ENCODE results near the gene ALX3.

ALX3 gene

DNA sequence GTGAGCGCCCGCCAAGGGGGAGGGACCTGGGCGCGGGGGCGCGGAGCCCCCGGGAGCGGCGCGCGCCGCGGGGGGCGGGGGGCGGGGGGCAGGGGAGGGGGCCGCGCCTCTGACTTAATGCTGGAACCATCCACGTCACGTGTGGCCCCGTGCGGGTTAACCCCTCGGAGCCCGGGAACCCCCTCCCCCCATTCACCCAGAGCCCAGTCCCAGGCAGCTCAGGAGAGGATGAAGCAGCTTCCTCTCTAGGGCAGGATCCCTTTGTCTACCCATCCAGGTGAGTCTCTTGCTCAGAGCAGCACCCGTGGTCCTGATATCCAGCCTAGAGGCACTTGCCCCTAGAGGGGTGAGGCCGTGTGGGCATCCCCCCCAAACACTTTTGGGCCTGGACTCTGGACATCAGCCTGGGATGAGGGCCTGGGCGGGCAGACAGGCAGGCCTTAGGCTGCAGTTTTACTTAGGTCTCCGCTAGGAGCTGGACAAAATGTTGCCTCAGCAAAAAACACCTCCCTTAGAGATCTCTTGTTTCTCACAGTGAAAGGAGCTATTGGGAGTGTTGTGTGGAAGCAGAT lies at the start of gene ALX3:
Gene ALX3, minus strand, starts transcription at position 2 of the 572 bp plus-strand sequence. CDS start 60 bp downstream, outside the sequence.
- peaks cover 88% of the 10 kb centered on the region for H3K27me3 ChIP-seq (ENCODE audit: insufficient read depth, low read length)
- peaks cover 2% of the 10 kb centered on the region for H3K4me1 ChIP-seq (ENCODE audit: insufficient read depth, low read length)
- H3K4me3 ChIP-seq (ENCODE audit: low read length) = no peak within 1 kb of the TSS
- H3K9me3 ChIP-seq (ENCODE audit: low read length) = peaks cover 6% of the 10 kb centered on the region
- H2AFZ ChIP-seq (ENCODE audit: low read depth, low read length) = no peak within 1 kb of the TSS
- H3K36me3 ChIP-seq (ENCODE audit: insufficient read depth, low read length) = no peaks in the 10 kb centered on the region

DNA sequence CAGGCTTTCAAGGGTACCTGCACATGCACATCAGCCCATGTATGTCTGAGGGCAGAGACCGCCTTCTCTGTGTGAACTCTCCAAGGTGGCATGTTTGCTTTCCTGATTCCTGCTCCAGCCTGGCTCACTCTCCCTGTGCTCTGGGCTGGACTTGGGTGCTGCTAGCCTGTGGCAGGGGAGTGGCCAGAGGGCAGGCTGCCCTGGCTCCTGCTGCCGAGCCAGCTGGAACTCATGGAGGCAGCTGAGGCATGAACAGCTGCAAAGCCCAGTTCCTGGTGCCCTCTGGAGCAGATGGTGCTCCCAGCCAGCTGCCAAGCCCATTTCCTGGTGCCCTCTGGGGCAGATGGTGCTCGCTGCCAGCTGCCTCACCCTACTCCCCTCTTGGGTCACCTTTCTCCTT lies 49.4 kb upstream of the ALX3 start:
- no peak overlapping the region for H3K4me3 ChIP-seq (ENCODE audit: low read length)
- no peak overlapping the region for H2AFZ ChIP-seq (ENCODE audit: low read depth, low read length)
- H3K27me3 ChIP-seq (ENCODE audit: insufficient read depth, low read length) = peaks cover 8% of the 10 kb centered on the region
- no peaks in the 10 kb centered on the region for H3K4me1 ChIP-seq (ENCODE audit: insufficient read depth, low read length)
- no peaks in the 10 kb centered on the region for H3K36me3 ChIP-seq (ENCODE audit: insufficient read depth, low read length)
- H3K9me3 ChIP-seq (ENCODE audit: low read length) = no peaks in the 10 kb centered on the region

DNA sequence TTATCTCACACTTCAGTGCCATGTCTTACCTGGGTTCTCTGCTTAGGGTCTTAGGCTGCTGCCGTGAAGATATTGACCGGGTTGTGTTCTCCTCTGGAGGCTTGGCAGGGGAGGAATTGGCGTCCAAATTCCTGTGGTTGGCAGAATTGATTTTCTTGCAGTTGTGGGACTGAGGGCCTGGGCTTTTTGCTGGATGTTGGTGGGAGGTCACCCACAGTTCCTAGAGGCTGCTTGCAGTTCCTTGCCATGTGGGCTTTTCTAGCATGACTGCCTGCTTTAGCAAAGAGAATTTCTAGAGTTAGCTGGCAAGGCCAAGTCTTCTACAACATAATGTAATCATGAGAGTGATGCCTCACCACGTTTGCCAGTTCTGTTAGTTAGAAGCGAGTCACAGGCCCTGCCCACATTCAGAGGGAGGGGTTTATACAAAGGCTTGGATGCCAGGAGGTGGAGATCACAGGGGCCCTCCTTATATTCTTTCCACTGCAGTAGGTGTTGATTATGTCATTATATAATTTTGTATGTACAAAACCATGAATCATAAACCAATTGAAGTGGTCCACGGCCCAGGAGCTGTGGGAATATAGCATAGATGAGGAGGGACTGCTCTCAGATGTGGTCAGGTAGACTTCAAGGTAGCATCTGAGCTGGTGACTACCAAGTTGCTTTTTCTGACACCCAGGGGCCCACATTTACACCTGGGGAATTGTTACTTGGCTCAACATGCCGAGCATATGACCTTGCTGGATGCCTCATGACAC lies 48.3 kb upstream of the ALX3 start:
- H3K27me3 ChIP-seq (ENCODE audit: insufficient read depth, low read length) = peaks cover 19% of the 10 kb centered on the region
- no peaks in the 10 kb centered on the region for H3K4me1 ChIP-seq (ENCODE audit: insufficient read depth, low read length)
- H2AFZ ChIP-seq (ENCODE audit: low read depth, low read length) = no peak overlapping the region
- H3K36me3 ChIP-seq (ENCODE audit: insufficient read depth, low read length) = no peaks in the 10 kb centered on the region
- H3K4me3 ChIP-seq (ENCODE audit: low read length) = no peak overlapping the region
- no peaks in the 10 kb centered on the region for H3K9me3 ChIP-seq (ENCODE audit: low read length)

DNA sequence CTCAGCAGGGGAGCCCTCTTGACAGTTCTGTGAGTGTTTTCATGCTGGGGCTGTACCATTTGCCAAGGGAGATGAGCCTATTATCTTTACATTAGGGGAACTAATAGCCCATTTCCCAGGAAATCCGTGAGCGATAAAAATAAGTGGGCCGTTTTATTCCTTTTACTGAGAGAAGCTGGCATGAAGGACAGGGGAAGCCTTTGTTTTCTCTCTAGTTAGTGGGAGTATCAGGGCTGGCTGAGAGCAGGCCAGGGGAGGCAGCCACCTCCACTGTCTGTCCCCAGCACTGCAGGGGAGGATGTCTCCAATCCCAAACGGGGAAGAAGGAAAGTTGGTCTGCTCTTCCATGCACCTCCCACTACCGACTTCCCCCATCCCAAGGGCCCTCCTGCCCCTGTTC lies 44.3 kb upstream of the ALX3 start:
- no peaks in the 10 kb centered on the region for H3K9me3 ChIP-seq (ENCODE audit: low read length)
- no peaks in the 10 kb centered on the region for H3K4me1 ChIP-seq (ENCODE audit: insufficient read depth, low read length)
- peaks cover 52% of the 10 kb centered on the region for H3K27me3 ChIP-seq (ENCODE audit: insufficient read depth, low read length)
- no peak overlapping the region for H2AFZ ChIP-seq (ENCODE audit: low read depth, low read length)
- no peaks in the 10 kb centered on the region for H3K36me3 ChIP-seq (ENCODE audit: insufficient read depth, low read length)
- H3K4me3 ChIP-seq (ENCODE audit: low read length) = no peak overlapping the region

DNA sequence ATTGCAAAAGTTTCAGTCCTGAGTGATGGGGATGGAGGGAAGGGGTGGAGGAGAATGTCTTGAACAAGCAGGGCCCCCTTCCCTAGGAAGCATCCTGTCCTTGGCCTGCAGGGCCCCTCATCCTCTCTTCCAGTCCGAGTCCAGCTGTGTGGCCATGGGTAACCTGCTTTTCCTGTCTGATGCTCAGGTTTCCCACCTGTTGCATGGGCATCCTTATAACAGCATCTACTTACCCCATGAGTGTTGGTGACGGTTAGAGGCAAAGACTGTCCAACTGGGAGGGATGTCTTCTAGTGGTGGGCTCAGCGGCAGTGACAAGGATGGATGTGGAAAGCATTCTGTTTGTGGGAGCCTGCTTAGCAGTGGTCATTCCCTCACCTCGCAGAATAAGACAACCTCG lies 43.7 kb upstream of the ALX3 start:
- Histone ChIP-seq H3K27me3 (ENCODE audit: insufficient read depth, low read length) (peaks cover 53% of the 10 kb centered on the region), H3K4me3 (ENCODE audit: low read length) (no peak overlapping the region)

GRCh38 chr1:110113551-110113950 lies 43.1 kb upstream of the ALX3 start:
- no peak overlapping the region for H2AFZ ChIP-seq (ENCODE audit: low read depth, low read length)
- H3K4me3 ChIP-seq (ENCODE audit: low read length) = no peak overlapping the region
- H3K9me3 ChIP-seq (ENCODE audit: low read length) = no peaks in the 10 kb centered on the region
- H3K27me3 ChIP-seq (ENCODE audit: insufficient read depth, low read length) = peaks cover 59% of the 10 kb centered on the region
- H3K36me3 ChIP-seq (ENCODE audit: insufficient read depth, low read length) = no peaks in the 10 kb centered on the region
- H3K4me1 ChIP-seq (ENCODE audit: insufficient read depth, low read length) = no peaks in the 10 kb centered on the region

More for the DNA sequence above, 43.7 kb upstream of the ALX3 start:
- no peaks in the 10 kb centered on the region for H3K9me3 ChIP-seq (ENCODE audit: low read length)
- no peaks in the 10 kb centered on the region for H3K4me1 ChIP-seq (ENCODE audit: insufficient read depth, low read length)
- H3K36me3 ChIP-seq (ENCODE audit: insufficient read depth, low read length) = no peaks in the 10 kb centered on the region
- no peak overlapping the region for H2AFZ ChIP-seq (ENCODE audit: low read depth, low read length)

GRCh38 chr1:110112656-110113055 lies 42.2 kb upstream of the ALX3 start:
- Histone ChIP-seq H3K27me3 (ENCODE audit: insufficient read depth, low read length) (peaks cover 66% of the 10 kb centered on the region), H3K36me3 (ENCODE audit: insufficient read depth, low read length) (no peaks in the 10 kb centered on the region), H3K9me3 (ENCODE audit: low read length) (no peaks in the 10 kb centered on the region), H2AFZ (ENCODE audit: low read depth, low read length) (no peak overlapping the region), H3K4me1 (ENCODE audit: insufficient read depth, low read length) (no peaks in the 10 kb centered on the region), H3K4me3 (ENCODE audit: low read length) (no peak overlapping the region)

DNA sequence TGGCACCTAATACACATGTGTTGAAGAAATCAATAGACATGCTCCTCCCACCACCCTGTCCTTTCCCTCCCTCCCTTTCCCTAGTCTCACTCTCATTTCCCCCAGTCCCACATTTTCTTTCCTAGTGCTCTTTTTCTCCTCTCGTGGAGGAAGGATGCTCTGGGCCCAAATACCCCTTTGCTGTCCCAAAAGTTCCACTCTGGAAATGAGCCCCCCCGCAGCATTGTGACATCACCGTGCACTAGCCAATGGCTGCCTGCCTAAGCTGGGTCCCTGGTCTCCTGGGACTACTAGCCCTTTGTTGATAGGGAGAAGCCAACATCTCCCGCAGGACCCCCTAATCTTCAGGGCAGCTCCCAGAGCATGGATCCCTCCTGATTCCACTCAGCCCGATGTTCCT lies 41.7 kb upstream of the ALX3 start, which contains the start of gene UBL4B:
Gene UBL4B, plus strand, starts transcription at position 301 of the 400 bp plus-strand sequence. Its CDS starts 92 bp downstream, at position 393.
- Histone ChIP-seq H3K4me1 (ENCODE audit: insufficient read depth, low read length) (no peaks in the 10 kb centered on the region), H3K36me3 (ENCODE audit: insufficient read depth, low read length) (no peaks in the 10 kb centered on the region), H3K4me3 (ENCODE audit: low read length) (no peak within 1 kb of the TSS), H3K27me3 (ENCODE audit: insufficient read depth, low read length) (peaks cover 67% of the 10 kb centered on the region), H2AFZ (ENCODE audit: low read depth, low read length) (no peak within 1 kb of the TSS), H3K9me3 (ENCODE audit: low read length) (no peaks in the 10 kb centered on the region)

GRCh38 chr1:110111081-110111480 lies 40.6 kb upstream of the ALX3 start:
- no peaks in the 10 kb centered on the region for H3K36me3 ChIP-seq (ENCODE audit: insufficient read depth, low read length)
- no peak overlapping the region for H3K4me3 ChIP-seq (ENCODE audit: low read length)
- H3K9me3 ChIP-seq (ENCODE audit: low read length) = no peaks in the 10 kb centered on the region
- no peak overlapping the region for H2AFZ ChIP-seq (ENCODE audit: low read depth, low read length)
- no peaks in the 10 kb centered on the region for H3K4me1 ChIP-seq (ENCODE audit: insufficient read depth, low read length)
- H3K27me3 ChIP-seq (ENCODE audit: insufficient read depth, low read length) = peaks cover 75% of the 10 kb centered on the region

DNA sequence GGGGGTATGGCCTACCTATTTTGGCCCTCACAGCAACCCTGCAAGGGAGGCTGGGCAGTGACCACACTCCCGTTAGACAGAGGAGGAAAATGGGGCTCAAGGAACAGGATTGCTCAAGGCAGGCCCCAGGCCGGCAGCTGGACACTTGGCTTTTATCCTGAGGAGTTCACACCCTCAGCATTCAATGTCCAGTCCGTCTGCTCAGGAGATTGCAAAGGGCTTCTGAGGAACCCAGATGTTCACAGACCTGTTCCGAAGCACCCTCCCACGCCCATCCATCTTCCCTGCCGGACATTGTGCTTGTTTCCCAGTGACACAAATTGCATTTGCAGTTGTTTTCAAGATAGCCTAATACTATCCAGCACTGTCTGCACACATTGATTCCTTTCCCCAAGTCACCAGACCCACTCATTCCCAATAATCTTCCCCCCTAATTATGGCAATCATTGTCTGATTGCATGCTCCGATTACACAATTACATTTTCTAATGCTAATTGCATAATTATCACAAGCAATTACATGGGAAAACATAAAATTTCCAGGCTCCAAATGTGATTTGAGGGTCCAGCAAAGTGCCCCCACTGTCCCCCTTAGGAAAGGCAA lies 37.5 kb upstream of the ALX3 start:
- no peak overlapping the region for H3K4me3 ChIP-seq (ENCODE audit: low read length)
- no peaks in the 10 kb centered on the region for H3K9me3 ChIP-seq (ENCODE audit: low read length)
- no peaks in the 10 kb centered on the region for H3K36me3 ChIP-seq (ENCODE audit: insufficient read depth, low read length)
- no peak overlapping the region for H2AFZ ChIP-seq (ENCODE audit: low read depth, low read length)
- peaks cover 61% of the 10 kb centered on the region for H3K27me3 ChIP-seq (ENCODE audit: insufficient read depth, low read length)
- no peaks in the 10 kb centered on the region for H3K4me1 ChIP-seq (ENCODE audit: insufficient read depth, low read length)

GRCh38 chr1:110106013-110106941 lies 35.8 kb upstream of the ALX3 start:
- H3K4me3 ChIP-seq (ENCODE audit: low read length) = no peak overlapping the region
- no peaks in the 10 kb centered on the region for H3K4me1 ChIP-seq (ENCODE audit: insufficient read depth, low read length)
- no peaks in the 10 kb centered on the region for H3K36me3 ChIP-seq (ENCODE audit: insufficient read depth, low read length)
- H3K27me3 ChIP-seq (ENCODE audit: insufficient read depth, low read length) = peaks cover 62% of the 10 kb centered on the region
- no peak overlapping the region for H2AFZ ChIP-seq (ENCODE audit: low read depth, low read length)
- no peaks in the 10 kb centered on the region for H3K9me3 ChIP-seq (ENCODE audit: low read length)

GRCh38 chr1:110102081-110102480 lies 31.6 kb upstream of the ALX3 start:
- no peak overlapping the region for H2AFZ ChIP-seq (ENCODE audit: low read depth, low read length)
- H3K4me3 ChIP-seq (ENCODE audit: low read length) = no peak overlapping the region
- H3K9me3 ChIP-seq (ENCODE audit: low read length) = no peaks in the 10 kb centered on the region
- H3K27me3 ChIP-seq (ENCODE audit: insufficient read depth, low read length) = peaks cover 52% of the 10 kb centered on the region
- H3K4me1 ChIP-seq (ENCODE audit: insufficient read depth, low read length) = no peaks in the 10 kb centered on the region
- H3K36me3 ChIP-seq (ENCODE audit: insufficient read depth, low read length) = no peaks in the 10 kb centered on the region
